ENCODE data around the gene MDC1.

Gene MDC1

DNA sequence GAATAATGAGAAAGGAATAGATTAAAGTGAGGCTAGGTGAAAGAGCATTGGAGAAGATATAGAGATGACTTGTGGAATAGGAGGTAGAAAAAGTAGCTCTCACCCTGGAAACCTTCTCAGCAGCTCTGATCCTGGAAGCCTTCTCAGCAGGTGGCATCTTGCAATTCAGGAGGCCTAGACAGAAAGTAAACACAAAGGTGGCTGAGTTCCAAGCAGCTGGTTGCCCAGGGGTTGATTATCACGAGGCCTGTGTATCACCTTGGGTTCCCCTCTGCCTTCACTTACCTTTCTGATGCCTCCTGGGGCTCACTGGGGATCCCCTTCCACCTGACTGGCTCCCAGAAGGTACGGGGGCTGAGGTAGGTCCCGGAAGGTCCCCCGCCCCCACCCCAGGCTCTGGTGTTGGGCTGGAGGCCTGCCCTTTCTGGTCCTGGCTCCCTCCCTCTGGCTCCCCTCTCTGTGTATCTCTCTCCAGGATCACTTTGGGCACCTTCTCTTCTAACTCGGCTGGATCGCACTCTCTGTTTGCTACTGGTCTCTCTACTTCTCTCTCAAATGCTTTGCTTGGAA lies 9.7 kb downstream of the MDC1 start:
- no peak for DNase-seq (ENCODE audit: low read depth)

DNA sequence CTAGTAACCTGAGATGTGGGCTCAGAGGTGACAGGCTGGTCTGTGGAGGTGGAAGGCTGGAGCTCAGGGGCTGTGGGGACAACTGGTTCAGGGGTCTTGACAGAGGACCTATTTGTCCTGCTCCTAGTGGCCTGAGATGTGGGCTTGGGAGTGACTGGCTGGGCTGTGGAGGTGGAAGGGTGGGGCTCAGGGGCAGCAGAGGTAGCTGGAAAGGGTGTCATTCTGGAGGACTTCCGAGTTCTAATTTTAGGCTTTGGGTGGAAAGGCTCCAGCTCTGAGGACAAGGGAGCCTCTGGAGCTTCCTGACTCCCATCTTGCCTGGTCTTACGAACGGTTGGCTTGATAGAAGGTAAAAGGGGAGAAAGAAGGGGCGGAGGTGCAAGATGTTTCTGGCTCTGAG lies 11.5 kb downstream of the MDC1 start:
- no peak for DNase-seq (ENCODE audit: low read depth)

DNA sequence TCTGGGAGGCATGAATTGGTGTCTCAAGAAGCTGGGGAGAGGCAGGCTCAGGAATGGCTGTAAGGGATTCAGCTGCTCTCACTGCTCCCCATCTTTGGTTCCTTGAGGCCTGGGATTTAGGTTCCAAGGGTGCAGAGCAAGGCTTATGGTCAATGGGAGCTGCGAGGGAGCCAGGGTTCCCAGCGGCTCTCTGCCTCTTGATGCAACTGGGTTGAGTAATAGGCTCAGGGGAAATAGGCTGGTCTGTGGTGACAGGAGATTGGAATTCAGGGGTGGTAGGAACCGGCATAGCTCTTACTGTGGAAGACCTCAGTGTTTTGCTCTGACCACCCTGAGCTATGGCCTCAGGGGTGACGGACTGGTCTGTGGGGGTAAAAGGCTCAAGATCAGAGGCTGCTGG lies 13.3 kb downstream of the MDC1 start:
- no peak for DNase-seq (ENCODE audit: low read depth)

DNA sequence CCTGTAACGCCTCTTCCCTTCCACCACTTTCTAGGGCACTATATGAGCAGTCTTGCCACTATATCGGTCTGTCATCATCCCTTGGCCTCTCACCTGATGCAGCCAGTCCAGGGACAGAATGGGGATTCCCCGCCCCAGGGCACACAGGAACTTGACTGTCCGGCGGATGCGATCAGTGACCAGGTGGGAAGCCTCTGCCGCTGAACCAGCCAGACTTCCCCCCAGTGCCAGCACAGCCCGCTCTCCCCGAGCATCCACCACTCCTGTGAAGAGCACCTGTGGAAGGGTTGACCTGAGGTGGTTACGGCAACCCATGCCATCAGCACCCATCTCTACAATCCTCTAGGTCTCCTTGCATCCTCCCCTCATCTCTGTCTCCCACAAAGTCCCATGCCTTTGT lies 14.1 kb downstream of the MDC1 start:
- no peak for DNase-seq (ENCODE audit: low read depth)

DNA sequence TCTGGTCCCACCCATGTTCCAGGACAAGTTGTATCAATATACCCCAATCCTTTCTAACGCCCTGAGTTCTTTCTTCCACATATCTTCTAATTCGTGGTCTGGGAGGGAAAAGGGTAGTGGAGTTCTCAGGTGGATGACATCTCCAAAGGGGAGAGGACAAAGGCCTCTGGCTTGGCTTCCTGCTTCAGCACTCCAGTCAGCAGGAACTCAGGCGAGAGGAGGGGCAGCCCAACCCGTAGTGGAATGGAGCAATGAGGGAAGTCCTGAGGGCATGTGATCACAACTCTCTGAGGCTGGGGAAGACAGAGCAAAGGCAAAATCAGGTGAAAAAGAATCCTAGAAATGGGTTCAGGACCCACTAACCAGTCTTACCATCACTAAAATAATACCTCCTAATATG lies 16.7 kb downstream of the MDC1 start:
- DNase-seq (ENCODE audit: low read depth): no peak

DNA sequence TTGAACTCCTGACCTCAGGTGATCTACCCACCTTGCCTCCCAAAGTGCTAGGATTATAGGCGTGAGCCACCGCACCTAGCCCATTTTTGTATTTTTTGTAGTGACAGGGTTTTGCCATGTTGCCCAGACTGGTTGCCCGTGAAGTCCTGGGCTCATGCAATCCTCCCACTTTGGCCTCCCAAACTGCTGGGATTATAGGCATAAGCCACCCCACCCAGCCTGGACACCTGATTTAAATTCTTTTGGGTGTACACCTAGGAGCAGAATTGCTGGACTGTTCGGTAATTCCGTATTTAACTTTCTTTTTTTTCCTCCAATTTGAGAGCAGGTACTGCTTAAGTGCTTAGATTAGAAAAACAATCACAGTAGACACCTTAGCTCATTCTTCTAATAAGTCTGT lies 20.6 kb downstream of the MDC1 start:
- DNase-seq (ENCODE audit: low read depth): no peak

DNA sequence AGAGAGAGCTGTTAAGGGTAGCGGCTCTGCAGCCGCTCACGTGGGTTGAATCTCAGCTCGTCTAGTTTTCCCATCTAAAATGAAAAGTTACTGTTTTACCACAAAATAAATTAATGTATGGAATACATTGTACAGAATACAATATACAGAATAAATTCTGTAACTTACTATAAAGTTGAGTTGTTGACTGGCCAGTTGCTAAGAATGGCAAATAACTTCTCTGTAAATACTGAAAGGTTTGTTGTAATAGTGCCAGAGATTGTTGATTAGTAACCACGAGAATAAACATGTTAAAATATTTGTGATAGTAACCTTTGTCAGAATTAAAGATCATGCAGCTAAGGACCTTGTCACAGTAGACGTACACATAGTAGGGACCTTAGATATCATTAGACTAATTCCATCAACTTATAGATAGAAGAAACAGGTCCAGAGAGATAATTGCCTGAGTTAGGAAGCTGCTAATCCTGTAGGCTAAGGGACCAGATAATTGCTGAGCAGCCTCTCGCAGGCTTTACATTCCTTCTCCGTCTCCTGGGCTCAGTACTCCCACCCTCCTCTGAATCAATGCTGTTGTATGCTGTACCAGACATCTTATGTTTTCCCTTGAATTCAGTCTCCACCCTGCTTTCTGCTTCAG lies 25.8 kb downstream of the MDC1 start:
- no peak for DNase-seq (ENCODE audit: low read depth)

DNA sequence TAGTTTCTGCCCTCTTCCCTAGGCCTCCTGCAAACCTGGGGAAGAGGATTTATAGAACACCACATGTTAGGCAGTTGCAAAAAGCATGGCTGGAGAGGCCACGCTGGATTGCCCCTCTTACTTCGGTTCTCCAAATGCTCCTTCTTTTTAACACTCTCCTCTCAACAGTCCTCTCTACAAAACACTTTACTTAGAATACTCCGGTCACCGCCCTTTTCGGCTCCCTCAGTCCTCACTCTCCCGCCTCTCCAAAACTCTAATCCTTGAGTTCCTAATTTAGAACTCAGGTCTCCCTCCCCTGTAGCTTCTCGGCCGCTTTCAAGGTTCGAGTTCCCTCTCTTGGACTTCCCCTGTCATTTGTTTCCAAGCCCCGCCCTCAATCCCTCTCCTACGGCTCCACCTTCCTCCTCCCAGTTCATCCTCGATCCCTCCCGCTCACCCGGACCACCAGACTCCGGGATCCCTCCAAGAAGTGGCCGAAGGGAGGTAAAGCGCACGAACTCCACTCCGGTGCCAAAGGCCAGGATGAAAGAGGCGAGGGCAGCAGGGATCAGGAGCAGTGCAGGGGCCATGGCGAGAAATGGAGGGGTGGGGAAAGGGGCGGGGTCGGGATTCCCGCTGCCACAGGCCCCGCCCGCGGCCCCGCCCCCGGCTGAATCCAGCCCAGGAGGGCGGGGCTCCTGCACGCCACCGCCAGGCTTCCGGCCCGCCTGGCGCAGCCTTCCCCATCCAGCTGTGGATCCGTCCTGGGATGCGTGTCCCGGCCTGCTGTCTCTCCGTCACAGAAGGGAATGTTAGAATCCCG lies 26.5 kb downstream of the MDC1 start, which contains the start of gene NRM:
NRM (minus strand) TSS at position 582 of the 805 bp plus-strand sequence; CDS start at position 572, 10 bp downstream.
- DNase-seq (ENCODE audit: low read depth): peak; percentile 91

DNA sequence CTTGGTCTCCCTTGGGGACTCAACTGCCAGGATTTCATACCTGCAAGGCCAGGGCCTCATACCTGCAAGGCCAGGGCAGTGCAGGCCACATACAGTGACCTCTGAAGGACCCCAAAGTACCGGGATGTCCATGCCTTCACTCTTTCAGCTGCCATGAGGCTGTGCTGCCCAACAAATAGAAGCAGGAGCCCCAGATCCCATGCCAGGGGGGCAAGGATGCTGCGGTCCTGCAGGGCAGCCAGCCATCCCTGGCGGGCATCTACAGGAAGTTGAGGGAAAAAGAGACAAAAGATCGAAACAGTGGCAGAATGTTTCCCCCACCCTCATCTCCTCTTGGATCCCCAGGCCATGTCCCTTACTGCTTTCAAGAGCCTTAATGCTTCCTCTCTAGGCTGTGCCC lies 27.1 kb downstream of the MDC1 start:
- no peak for DNase-seq (ENCODE audit: low read depth)

DNA sequence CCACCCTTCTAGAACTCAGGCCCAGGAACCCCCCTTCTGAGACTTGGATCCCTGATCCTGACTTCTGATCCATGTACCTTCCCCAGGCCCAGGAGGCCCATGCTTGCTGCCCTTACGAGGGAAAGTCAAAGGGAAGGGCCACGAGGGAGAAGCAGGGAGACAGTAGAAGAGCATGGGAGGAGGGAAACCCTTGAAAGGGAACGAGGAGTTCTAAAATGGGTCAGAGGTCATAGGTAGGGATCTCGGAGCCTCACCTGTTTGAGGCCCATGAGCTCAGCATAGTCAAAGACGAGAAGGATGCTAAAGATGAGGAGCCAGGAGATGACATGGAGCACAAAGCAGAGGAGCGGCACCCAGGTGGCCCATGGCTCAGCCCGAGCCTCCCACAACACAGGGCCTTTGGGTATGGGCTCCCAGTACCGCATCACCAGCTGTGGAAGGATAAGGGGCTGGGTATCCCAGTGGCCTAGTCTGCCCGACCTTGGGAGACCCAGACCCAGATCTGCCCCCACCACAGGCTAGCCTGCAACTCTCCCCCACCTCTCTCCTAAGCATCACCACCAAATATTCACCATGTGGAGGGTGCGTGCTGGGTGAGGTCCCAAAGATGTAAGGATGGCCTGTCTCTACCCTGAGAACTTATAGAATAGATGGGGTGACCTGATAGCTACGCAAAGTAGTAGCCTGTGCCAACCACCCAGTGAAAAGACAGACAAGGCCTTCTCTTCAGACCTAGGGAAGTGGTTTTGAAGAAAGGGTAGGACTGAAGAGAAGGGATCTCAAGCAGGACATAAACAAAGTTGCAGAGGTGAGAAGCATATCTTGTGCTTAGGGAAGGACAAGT lies 27.8 kb downstream of the MDC1 start:
- DNase-seq (ENCODE audit: low read depth): no peak

DNA sequence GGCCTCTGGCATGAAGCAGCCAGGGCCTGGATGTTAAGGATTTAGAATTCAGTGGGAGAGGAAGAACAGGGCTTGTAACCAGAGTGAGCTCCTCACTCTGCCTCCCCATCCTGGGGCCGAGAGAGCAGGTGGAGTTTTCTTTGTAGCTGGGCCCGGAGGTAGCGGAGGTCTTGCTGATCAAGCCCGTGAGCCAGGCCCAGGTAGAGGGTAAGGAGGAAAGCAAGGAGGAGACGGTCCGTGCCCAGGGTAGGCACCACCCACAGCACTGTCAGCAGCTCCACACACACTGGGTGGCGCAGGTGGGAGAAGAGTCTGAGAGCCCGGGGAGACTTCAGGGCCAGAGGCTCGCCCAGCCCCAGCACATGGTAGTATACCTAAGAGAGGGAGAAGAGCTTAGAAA lies 28.5 kb downstream of the MDC1 start:
- no peak for DNase-seq (ENCODE audit: low read depth)

DNA sequence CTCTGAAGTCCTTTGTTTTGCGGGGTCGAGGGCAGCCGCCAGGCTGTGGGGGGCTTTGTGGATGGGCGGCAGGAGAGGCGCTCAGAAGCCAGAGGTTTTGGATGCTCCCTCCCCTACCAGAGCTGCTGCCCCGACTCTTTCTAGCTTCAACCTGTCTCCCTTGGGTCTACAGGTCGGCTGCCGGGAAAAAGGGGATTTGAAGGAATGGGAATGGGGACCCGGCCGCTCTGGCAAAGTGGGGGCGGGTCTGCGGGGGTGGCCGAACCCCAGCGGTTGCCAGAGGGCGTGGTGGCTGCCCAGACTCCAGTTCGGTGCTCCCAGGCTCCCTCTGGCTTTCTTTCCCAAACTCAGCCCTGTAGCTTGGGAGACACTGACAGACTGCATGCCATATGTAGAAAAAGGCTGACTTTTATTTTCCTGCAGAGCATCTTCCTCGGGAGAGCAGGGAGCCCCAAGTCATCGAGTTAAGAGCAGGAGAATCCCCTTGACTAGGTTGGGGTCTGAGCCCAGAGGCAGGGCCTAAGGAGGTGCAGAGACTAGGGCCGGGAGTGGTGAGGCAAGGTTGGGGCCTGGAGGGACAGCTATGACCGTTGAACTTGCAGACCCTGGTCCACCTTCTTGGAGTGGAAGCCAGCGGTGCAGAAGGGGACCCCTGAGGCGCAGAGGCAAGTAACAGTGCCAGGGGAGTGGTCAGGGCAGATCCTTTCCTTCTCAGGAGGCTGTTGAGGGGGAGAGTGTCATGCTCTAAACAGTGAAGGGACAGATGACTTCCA lies 29.2 kb downstream of the MDC1 start:
- peak; percentile 63 for DNase-seq (ENCODE audit: low read depth)

DNA sequence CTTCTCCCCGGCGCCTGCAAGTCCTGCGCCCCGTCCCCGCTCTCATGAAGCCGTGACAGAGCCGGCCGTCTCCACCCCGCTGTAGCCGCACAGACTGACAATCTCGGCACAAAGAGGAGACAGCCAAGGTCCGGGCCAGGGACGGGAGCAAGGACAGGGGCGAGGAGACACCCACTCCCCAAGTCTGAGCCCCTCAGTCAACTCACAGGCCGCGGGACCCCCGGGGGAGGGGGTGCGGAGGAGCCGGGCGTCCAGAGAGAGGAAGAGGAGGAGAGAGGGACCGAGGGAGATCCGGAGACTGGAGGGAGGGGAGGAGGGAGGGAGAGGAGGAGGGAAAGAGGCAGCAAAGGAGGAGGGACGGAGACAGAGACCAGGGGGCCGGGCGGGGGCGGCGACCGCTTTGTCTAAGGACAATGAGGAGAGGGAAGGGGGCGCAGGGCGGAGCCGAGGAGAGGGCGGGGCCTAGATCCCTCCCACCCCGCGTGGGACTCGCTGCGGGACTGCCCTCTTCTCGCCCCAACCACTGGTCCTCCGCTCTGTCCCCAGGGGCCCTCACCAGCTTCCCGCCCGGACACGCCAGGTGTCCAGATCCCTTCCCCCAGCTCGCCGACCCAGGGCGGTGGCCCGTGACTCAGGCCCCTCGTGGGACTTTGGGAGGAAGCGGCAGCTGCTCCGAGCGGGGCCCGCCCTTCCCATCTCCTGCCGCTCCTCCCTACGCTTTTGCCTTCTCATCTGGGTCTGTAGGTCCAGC lies 30.0 kb downstream of the MDC1 start:
- DNase-seq (ENCODE audit: low read depth): peak; percentile 98

DNA sequence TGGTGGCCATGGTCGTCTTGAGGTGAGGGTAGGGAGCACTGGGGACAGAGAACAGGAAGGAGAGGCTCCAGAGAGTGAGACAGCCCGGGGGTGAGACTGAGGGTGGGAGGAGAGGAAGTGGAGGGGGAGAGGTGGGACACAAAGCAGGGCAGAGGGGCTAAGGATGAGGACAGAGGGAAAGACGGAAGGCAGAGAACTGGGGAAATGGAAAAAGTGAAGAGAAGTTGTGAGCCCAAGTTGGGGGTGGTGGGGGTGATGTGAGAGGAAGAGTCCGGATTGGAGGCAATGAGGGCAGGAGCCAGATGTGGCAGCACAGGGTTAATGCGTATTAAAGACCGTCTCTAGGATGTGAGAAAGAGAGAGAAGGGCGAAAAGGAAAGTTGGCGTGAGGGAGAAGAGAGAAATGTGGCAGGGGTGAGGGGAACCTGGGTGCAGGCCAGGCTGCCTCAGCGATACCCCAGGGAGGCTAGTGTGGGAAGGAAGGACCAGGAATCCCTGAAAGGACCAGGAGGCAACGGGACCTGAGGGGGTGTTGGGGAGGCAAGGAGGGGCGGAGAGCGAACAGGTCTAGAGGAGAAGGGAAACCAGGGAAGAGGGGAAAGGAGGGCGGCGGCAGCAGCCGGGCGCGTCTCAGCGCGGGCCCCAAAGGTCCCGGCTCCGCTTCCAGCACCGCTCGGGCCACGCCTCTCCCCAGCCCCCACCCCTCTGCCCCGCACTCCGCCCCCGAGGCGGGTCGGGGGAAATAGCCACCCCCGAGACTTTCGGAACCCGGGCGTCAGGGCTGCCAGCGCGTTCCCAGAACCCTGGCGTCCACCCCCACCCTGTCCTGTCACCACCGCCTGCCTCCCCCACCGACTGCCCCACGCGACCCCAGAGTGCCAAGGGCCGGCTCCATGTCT lies 30.8 kb downstream of the MDC1 start, which contains the start of gene PPP1R18:
PPP1R18 (minus strand) TSS at position 637 of the 899 bp plus-strand sequence; CDS start at position 10, 627 bp downstream.
- peak; percentile 80 for DNase-seq (ENCODE audit: low read depth)

DNA sequence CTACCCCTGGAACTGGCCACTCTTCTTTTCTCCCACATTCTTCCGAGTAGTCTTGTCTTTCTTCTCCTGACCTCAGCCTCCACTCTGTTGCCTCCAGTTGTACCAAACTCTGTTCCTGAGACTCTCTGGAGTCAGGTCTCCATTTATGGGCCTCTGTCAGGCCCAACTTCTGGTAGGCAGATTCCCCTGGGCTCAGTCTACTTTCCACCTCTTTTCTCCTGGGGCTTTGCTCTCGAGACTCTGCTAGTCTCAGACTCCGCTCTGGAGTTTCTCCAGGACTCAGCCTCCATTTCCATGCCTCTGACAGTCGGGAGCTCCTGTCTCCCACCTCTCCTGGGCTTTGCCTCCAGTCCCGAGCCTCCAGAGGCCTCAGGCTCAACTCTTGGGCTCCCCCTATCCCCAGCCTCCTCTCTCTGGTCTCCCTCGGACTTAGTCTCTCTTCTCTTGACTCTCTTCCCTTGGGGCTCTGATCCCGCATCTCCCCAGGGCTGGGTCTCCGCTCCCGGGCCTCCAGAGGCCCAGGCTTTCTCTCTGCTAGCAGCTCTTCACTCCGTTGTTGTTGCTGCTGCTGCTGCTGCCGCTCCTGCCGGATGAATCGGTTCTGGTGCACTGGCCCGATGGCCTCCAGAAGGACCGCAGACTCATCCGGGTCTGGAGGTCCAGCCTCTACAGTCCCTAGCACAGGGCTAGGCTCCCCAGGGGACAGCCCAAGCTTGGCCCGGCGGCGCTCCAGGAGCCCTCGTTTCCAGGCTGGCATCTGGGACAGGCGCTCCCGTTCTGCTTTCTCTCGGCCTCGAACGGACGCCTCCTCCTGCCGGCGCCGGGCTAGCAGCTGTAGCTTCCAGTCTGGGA lies 31.7 kb downstream of the MDC1 start:
- peak; percentile 70 for DNase-seq (ENCODE audit: low read depth)

DNA sequence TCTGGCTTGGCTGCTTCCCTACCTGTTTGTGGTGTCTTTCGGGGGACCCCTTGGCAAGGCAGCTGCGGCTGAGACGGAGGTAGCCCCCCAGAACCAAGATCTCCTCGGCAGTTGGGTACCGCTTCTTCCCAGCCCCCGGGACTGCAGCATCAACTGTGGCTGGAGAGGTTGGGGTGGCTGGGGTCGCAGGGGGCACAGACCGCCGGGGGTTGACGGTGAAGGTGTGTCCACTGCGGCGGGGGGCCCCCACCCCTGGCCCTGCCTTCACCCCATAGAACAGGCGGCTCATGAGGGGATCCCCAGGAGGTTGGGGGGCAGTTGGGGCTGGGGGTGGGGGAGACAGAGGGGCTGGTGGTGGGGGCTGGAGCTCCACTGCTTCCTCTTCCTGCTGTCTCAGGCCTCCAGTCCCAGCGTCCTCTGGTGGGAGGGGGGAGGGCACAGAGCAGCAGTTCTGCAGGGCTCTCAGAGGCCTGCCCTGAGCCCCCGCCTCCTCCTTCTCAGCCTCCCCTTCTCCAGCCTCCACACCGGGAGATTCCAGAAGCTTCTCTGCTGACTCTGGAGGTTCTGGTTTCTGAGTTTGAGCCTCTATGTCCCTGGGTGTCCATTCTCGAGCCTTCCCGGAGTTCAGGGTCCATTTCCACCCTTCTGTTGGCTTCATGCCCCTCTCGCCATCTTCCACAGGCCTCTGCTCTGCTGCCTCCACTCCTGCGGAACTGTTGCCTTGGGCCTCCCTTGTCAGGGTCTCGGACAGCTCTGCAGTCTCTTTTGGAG lies 32.5 kb downstream of the MDC1 start:
- peak; percentile 71 for DNase-seq (ENCODE audit: low read depth)

DNA sequence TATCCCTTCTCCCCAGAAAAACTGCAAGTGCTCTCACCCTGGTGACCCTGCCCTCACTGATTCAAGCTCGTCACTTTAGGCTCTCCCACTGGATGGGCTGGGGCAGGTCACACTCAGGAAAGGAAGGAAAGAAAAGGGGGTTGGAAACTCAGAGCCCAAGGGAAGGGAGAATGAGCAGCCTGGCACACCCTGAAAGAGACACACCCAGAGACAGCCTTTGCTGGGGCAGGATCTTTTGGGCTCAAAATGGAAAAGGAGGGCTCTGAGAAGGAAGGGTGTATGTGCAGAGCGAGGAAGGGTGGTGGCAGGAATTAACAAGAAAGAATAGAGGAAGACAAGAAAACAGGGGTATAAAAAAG lies 33.1 kb downstream of the MDC1 start:
- DNase-seq (ENCODE audit: low read depth): peak; percentile 45
